ENCODE measurements around the gene SUN5. TPM values are rescaled to one million over a fixed set of nuclear protein-coding genes. Genes with fewer than 3 reads are reported as not detected.
"Not testable (repeated sequence)": the region's sequence is repeated elsewhere in the genome, so short reads cannot be mapped to it uniquely, and the experiment has no call there.

Gene SUN5
- total and polyA plus RNA-seq, 7 donors, result not detected

DNA sequence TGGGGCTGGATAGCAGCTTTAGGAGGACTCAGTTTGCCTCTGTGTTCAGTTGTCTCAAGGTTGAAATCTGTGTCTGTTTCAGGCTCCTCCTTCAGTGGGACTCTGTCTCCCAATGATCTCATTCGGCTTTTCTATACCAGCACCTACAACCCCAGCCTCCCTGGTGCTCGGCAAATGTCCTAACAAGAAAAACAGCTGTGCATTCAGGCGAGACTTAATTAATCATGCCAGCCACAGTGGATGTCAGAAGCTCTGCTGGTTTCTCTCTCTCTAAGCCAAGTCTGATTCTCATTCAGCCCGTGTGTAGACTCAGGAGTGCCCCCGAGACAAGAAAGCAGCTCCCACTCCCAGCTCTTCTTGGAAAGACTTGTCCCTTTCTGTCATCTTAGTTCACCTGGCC is 46.8 kb downstream of the SUN5 start:
- no peaks in the 10 kb centered on the region for H3K36me3 ChIP-seq
- TF ChIP-seq POLR2A (IDR thresholded peaks at IDR 0.05) (no peak), POLR2AphosphoS5 (IDR thresholded peaks at IDR 0.05) (no peak), EP300 (IDR thresholded peaks at IDR 0.05) (no peak)
- TF ChIP-seq, protein P1, sequence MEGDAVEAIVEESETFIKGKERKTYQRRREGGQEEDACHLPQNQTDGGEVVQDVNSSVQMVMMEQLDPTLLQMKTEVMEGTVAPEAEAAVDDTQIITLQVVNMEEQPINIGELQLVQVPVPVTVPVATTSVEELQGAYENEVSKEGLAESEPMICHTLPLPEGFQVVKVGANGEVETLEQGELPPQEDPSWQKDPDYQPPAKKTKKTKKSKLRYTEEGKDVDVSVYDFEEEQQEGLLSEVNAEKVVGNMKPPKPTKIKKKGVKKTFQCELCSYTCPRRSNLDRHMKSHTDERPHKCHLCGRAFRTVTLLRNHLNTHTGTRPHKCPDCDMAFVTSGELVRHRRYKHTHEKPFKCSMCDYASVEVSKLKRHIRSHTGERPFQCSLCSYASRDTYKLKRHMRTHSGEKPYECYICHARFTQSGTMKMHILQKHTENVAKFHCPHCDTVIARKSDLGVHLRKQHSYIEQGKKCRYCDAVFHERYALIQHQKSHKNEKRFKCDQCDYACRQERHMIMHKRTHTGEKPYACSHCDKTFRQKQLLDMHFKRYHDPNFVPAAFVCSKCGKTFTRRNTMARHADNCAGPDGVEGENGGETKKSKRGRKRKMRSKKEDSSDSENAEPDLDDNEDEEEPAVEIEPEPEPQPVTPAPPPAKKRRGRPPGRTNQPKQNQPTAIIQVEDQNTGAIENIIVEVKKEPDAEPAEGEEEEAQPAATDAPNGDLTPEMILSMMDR (IDR thresholded peaks at IDR 0.05), result no peak
- H3K27me3 ChIP-seq, result no peaks in the 10 kb centered on the region
- intact Hi-C loops (cut with DNase I), result no loop called here
- DNase-seq, result peak; percentile 21
- no peaks in the 10 kb centered on the region for H3K4me1 ChIP-seq
- H3K27ac ChIP-seq, result no peak overlapping the region
- no peak overlapping the region for H3K4me3 ChIP-seq
- peaks cover 0 to 14% (median 7%) of the 10 kb centered on the region in 4 donors for H3K9me3 ChIP-seq
- WGBS, 2 donors, result 86 to 89% methylated on average over 5 of the region's 5 CpGs

DNA sequence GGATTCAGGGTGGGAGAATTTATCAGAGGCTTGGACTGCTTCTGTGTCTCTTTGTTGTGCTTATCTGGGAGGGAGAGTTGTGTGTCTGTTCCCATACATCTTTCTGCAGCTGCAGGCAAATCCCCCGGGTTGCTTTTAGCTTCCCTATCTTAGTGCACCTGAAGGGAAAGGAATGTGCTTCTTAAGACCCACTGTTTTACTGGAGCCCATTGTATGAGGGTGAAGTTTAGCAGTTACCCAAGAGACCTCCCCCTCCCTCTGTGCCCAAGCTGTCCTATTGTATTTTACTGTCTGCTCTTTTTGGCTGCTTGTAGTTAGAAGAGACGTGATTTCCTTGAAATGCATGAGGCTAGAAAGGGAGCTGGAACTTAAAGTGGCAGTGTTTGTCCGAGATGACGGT is 53.7 kb downstream of the SUN5 start:
- H3K27ac ChIP-seq; H3K27me3 ChIP-seq; H3K4me1 ChIP-seq; DNase-seq; H3K4me3 ChIP-seq; H3K9me3 ChIP-seq; intact Hi-C loops (cut with DNase I); H3K36me3 ChIP-seq: not testable (repeated sequence)
- WGBS, 2 donors, result 20 to 27% methylated on average over 4 of the region's 4 CpGs

DNA sequence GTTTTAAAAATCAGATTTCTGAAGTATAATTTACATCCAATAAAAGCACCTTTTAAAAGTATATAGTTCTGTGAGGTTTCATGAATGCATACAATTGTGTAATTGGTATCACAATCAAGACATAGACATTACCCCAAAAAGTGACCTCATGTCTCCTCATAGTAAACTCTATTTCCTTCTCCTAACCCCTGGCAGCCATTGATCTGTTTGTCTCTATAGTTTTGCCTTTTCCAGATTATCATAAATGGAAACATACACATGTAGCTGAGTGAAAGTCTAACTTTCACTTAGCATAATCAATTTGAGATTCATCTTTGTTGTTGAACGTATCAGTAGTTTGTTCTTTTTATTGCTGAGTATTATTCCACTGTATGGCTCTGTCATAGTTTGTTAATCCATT is 57.6 kb downstream of the SUN5 start:
- TF ChIP-seq EP300 (IDR thresholded peaks at IDR 0.05) (no peak), POLR2A (IDR thresholded peaks at IDR 0.05) (no peak), POLR2AphosphoS5 (IDR thresholded peaks at IDR 0.05) (no peak)
- TF ChIP-seq, protein P1 (IDR thresholded peaks at IDR 0.05), result no peak
- no peak overlapping the region for H3K4me3 ChIP-seq
- intact Hi-C loops (cut with DNase I), result no loop called here
- DNase-seq, result no peak
- no peak overlapping the region for H3K27ac ChIP-seq
- 73 to 80% methylated on average over 1 of the region's 1 CpG for WGBS, 2 donors
- H3K9me3 ChIP-seq, result no peaks in the 10 kb centered on the region
- H3K4me1 ChIP-seq, result no peaks in the 10 kb centered on the region
- H3K27me3 ChIP-seq, result no peaks in the 10 kb centered on the region
- H3K36me3 ChIP-seq, result no peaks in the 10 kb centered on the region

DNA sequence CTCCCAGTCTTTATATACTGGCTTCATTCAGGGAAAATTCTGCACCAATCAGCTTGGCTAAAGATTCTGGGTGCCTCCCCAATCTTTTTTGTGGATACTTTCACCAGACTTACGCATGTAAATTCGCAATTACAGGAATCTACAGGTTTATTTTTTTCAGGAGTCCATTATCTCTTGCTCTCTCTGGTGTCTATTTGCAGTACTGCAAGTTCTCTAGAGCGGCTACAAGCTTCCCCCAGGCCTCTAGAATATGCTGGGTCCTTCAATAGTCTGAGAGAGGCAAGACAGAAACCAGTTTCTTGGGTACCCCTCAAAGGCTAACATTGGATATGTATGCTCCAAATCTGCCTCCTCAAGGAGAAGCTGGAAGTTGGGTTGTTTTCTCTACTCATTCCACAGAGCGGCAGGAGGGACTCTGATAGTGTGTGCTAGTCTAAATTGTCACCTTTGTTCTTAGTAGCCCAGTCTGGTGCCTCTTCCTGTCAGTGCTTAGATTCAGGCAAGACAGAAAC is 58.5 kb downstream of the SUN5 start:
- H3K4me3 ChIP-seq, result no peak overlapping the region
- no peaks in the 10 kb centered on the region for H3K36me3 ChIP-seq
- TF ChIP-seq EP300 (IDR thresholded peaks at IDR 0.05), result no peak
- TF ChIP-seq, protein P1 (IDR thresholded peaks at IDR 0.05), result peak in 1 of 4 experiments; percentile 11
- no peak for DNase-seq
- no peak overlapping the region for H3K27ac ChIP-seq
- WGBS, 2 donors, result 42 to 45% methylated on average over 4 of the region's 4 CpGs
- H3K27me3 ChIP-seq, result no peaks in the 10 kb centered on the region
- H3K9me3 ChIP-seq, result no peaks in the 10 kb centered on the region
- intact Hi-C loops (cut with DNase I), result no loop called here
- H3K4me1 ChIP-seq, result no peaks in the 10 kb centered on the region

DNA sequence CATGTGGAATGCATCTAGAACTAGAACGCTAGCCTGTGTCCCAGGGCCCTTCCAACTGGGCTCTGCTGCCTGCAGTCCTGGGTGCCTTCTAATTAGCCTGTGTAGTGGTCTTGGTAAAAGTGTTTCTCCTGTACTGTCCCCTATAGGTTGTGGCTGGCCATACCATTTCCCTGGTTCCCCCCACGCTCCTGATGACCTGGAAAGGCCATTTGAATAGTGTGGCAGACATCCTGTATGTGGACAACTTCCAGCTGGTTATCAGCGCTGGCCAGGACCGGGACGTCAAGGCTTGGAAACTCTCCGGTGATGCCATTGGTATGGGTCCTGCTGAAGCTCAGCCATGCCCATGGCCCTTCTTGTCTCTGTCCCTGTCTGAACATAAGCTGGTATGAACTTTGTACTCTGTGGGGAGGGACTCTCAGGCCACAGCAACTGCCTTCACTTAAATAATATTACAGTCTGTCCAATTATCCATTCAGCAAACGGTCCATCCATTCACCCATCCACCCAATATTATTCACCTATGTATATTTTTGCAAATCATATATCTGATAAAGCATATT is 60.7 kb downstream of the SUN5 start:
- 79 to 89% methylated on average over 7 of the region's 7 CpGs for WGBS, 2 donors
- TF ChIP-seq POLR2AphosphoS5 (IDR thresholded peaks at IDR 0.05), result no peak
- TF ChIP-seq EP300 (IDR thresholded peaks at IDR 0.05), result no peak
- TF ChIP-seq, protein P1 (IDR thresholded peaks at IDR 0.05), result no peak
- no peak for TF ChIP-seq POLR2A (IDR thresholded peaks at IDR 0.05)
- no peaks in the 10 kb centered on the region for H3K36me3 ChIP-seq

More for the DNA sequence above, 60.7 kb downstream of the SUN5 start:
- Histone ChIP-seq H3K9me3 (no peaks in the 10 kb centered on the region), H3K4me3 (no peak overlapping the region), H3K27ac (no peak overlapping the region), H3K27me3 (no peaks in the 10 kb centered on the region), H3K4me1 (no peaks in the 10 kb centered on the region)
- DNase-seq, result no peak
- intact Hi-C loops (cut with DNase I), result no loop called here

Measured in sigmoid colon (tissue), 7 donors.